Measurements from ENCODE around the gene APH1B.

DNA sequence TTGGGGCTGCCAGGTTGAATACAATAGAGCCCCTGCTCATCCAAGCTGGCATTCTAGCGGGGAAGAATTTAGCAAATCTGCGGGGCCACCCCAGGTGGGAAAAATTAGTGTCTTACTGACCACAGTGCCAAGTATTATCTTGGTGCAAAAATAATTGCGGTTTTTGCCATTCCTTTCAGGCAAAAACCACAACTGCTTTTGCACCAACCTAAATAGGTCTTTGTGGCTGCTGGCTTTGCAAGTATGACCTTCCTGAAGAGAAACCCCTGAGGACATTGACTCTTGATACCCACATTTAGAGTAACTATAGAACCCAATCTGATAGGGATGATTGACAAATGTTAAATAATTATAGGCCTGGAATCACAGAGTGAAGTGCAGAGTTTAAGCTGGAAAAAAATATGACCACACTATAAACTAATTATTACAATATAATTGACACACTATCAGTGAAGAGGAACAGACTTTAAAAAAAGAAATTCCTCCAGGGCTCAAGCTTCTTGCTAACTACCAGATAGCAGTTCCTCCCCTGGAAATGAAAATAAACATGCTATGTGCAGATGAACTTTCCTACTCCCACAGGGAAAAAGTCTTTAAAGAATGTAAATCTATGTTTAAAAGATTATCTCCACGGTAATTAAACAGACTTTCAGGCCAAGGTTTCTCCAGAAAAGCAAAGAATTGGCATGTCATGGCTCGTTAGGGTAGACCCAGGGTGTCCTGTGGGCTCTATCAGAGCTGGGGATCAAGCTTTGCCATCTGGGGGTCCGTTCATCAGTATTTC lies 69.9 kb downstream of the APH1B start:
- TF ChIP-seq CREB1 (IDR thresholded peaks at IDR 0.05; ENCODE audit: low read depth), result no peak
- TF ChIP-seq CEBPB (IDR thresholded peaks at IDR 0.05), result no peak
- no peak for TF ChIP-seq RAD21 (IDR thresholded peaks at IDR 0.05; ENCODE audit: low read depth)
- TF ChIP-seq ZBTB7A (IDR thresholded peaks at IDR 0.05; ENCODE audit: low read depth), result no peak
- no peak for TF ChIP-seq TEAD4 (IDR thresholded peaks at IDR 0.05)
- no peak for TF ChIP-seq TCF12 (IDR thresholded peaks at IDR 0.05; ENCODE audit: low read depth)
- TF ChIP-seq FOXM1 (IDR thresholded peaks at IDR 0.05; ENCODE audit: borderline replicate concordance, low read depth), result no peak
- no peak for TF ChIP-seq YY1 (IDR thresholded peaks at IDR 0.05; ENCODE audit: low read depth)
- TF ChIP-seq, protein P1, sequence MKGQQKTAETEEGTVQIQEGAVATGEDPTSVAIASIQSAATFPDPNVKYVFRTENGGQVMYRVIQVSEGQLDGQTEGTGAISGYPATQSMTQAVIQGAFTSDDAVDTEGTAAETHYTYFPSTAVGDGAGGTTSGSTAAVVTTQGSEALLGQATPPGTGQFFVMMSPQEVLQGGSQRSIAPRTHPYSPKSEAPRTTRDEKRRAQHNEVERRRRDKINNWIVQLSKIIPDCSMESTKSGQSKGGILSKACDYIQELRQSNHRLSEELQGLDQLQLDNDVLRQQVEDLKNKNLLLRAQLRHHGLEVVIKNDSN (IDR thresholded peaks at IDR 0.05), result no peak
- TF ChIP-seq, protein P2, sequence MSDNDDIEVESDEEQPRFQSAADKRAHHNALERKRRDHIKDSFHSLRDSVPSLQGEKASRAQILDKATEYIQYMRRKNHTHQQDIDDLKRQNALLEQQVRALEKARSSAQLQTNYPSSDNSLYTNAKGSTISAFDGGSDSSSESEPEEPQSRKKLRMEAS (IDR thresholded peaks at IDR 0.05), result no peak
- TF ChIP-seq TAF1 (IDR thresholded peaks at IDR 0.05; ENCODE audit: low read depth), result no peak

Measured in Ishikawa (cell line).